IMR-90 (cell line): ENCODE data around the gene BLTP1. TPM values are rescaled to one million over a fixed set of nuclear protein-coding genes. Genes with fewer than 3 reads are reported as not detected.

Experiments
- ATAC-seq: fragments of 200-7000 bp; cut with Tn5 transposase; 2 replicates; pipeline ENCODE4 v1.9.1; 2020; ENCODE audit warnings: low read depth, mild to moderate bottlenecking, moderate library complexity
- BruUV-seq: library from RNA; stranded (reverse); fragments of 400-500 nt; replicated peaks from 2 replicates; lab custom pipeline; 2021; lab: Mats Ljungman, UMichigan
- CTCF ChIA-PET: fragments of 300-600 bp; formaldehyde crosslinking; extraction: SDS; loops from one replicate; lab custom pipeline; 2021; ENCODE audit warnings: antibody characterized with exemption; lab: Yijun Ruan, JAX
- POLR2A ChIA-PET: fragments of 300-600 bp; sonication (Branson Sonifier 250); formaldehyde crosslinking; loops from one replicate; lab custom pipeline; 2022; ENCODE audit warnings: antibody characterized with exemption; ENCODE audit not compliant: unreplicated experiment; lab: Charles Lee
- DNase-seq: peaks from one replicate; pipeline ENCODE4 v3.0.0; 2013
- H2AFZ ChIP-seq: replicated peaks from 2 replicates; pipeline ENCODE3; 2013; ENCODE audit warnings: low read length, mild to moderate bottlenecking; ENCODE audit not compliant: poor library complexity
- H2AK5ac ChIP-seq: 2 replicates; pipeline ENCODE4 v1.6.1; 2013; ENCODE audit warnings: low read depth, low read length, inconsistent platforms
- H2AK9ac ChIP-seq: replicated peaks from 2 replicates; pipeline ENCODE3; 2013; ENCODE audit warnings: mild to moderate bottlenecking, low read depth, low read length, moderate library complexity; ENCODE audit not compliant: poor library complexity
- H2BK120ac ChIP-seq: 2 replicates; pipeline ENCODE4 v1.6.1; 2013; ENCODE audit warnings: low read depth, low read length, inconsistent platforms
- H2BK15ac ChIP-seq: 3 replicates; pipeline ENCODE4 v1.6.1; 2013; ENCODE audit warnings: low read depth, low read length, inconsistent platforms
- H2BK20ac ChIP-seq: 2 replicates; pipeline ENCODE4 v1.6.1; 2013; ENCODE audit warnings: low read depth, mild to moderate bottlenecking, inconsistent platforms, low read length, moderate library complexity
- H2BK5ac ChIP-seq: 2 replicates; pipeline ENCODE4 v1.6.1; 2013; ENCODE audit warnings: mild to moderate bottlenecking, low read depth, low read length, inconsistent platforms; ENCODE audit not compliant: poor library complexity, severe bottlenecking
- H3K14ac ChIP-seq: replicated peaks from 2 replicates; pipeline ENCODE4 v1.6.1; 2013; ENCODE audit warnings: low read depth, low read length, inconsistent platforms
- H3K18ac ChIP-seq: 2 replicates; pipeline ENCODE4 v1.6.1; 2013; ENCODE audit warnings: low read depth, low read length, control low read depth
- H3K23ac ChIP-seq: 2 replicates; pipeline ENCODE4 v1.6.1; 2013; ENCODE audit warnings: low read depth, low read length, inconsistent platforms
- H3K27ac ChIP-seq: 2 replicates; pipeline ENCODE4 v1.5.1; 2013; ENCODE audit warnings: mild to moderate bottlenecking, control low read depth, low read length; ENCODE audit not compliant: insufficient read depth
- H3K27me3 ChIP-seq: 2 replicates; pipeline ENCODE4 v1.6.1; 2013; ENCODE audit warnings: low read length; ENCODE audit not compliant: control insufficient read depth, insufficient read depth
- H3K36me3 ChIP-seq: 2 replicates; pipeline ENCODE4 v1.6.1; 2013; ENCODE audit warnings: low read length, mixed read lengths; ENCODE audit not compliant: control insufficient read depth, insufficient read depth
- H3K4ac ChIP-seq: 2 replicates; pipeline ENCODE4 v1.6.1; 2013; ENCODE audit warnings: low read depth, low read length, inconsistent platforms
- H3K4me1 ChIP-seq: 2 replicates; pipeline ENCODE4 v1.6.1; 2013; ENCODE audit warnings: low read length, mixed read lengths; ENCODE audit not compliant: control insufficient read depth, insufficient read depth
- H3K4me2 ChIP-seq: 2 replicates; pipeline ENCODE4 v1.6.1; 2013; ENCODE audit warnings: low read depth, mild to moderate bottlenecking, control low read depth, low read length, moderate library complexity
- H3K4me3 ChIP-seq: 2 replicates; pipeline ENCODE4 v1.5.1; 2013; ENCODE audit warnings: low read depth, mild to moderate bottlenecking, control low read depth, low read length, moderate library complexity; ENCODE audit not compliant: insufficient read depth
- H3K56ac ChIP-seq: 2 replicates; pipeline ENCODE4 v1.6.1; 2013; ENCODE audit warnings: low read length, inconsistent platforms; ENCODE audit not compliant: insufficient read depth; ENCODE audit errors: extremely low read depth
- H3K79me1 ChIP-seq, 2 experiments: 2 replicates each; pipeline ENCODE4 v1.6.1; 2013; ENCODE audit warnings: low read length in 2 of 2, inconsistent platforms in 1 of 2, low read depth in 1 of 2
- H3K9ac ChIP-seq: 2 replicates; pipeline ENCODE4 v1.6.1; 2013; ENCODE audit warnings: low read depth, low read length, control low read depth
- H3K9me1 ChIP-seq: 2 replicates; pipeline ENCODE4 v1.6.1; 2013; ENCODE audit warnings: low read length, inconsistent platforms; ENCODE audit not compliant: insufficient read depth
- H3K9me3 ChIP-seq: 2 replicates; pipeline ENCODE4 v1.6.1; 2013; ENCODE audit warnings: low read length; ENCODE audit not compliant: control insufficient read depth, insufficient read depth
- H4K20me1 ChIP-seq: 2 replicates; pipeline ENCODE4 v1.6.1; 2013; ENCODE audit warnings: low read length, inconsistent platforms; ENCODE audit not compliant: insufficient read depth
- H4K5ac ChIP-seq: 2 replicates; pipeline ENCODE4 v1.6.1; 2013; ENCODE audit warnings: mild to moderate bottlenecking, low read depth, low read length, control low read depth
- H4K8ac ChIP-seq, 2 experiments: 2 replicates each; pipeline ENCODE4 v1.6.1; 2013; ENCODE audit warnings: low read depth in 2 of 2, low read length in 2 of 2, control low read depth in 1 of 2, inconsistent platforms in 1 of 2
- H4K91ac ChIP-seq: 2 replicates; pipeline ENCODE4 v1.6.1; 2013; ENCODE audit warnings: low read depth, low read length, inconsistent platforms; ENCODE audit not compliant: insufficient read depth
- BHLHE40 ChIP-seq: fragments of 150-350 bp; IDR thresholded peaks from 2 replicates; pipeline ENCODE4 v1.6.1; 2016; ENCODE audit warnings: mild to moderate bottlenecking, low read depth, low read length
- CEBPB ChIP-seq: IDR thresholded peaks from 2 replicates; pipeline ENCODE4 v1.6.1; 2012; ENCODE audit warnings: low read depth, low read length, improper control_type of control experiment
- CHD1 ChIP-seq: IDR thresholded peaks from 2 replicates; pipeline ENCODE4 v1.6.1; 2012; ENCODE audit warnings: low read depth, low read length, improper control_type of control experiment
- CTCF ChIP-seq: conservative IDR thresholded peaks from 2 replicates; pipeline ENCODE4 v1.5.1; 2012; ENCODE audit warnings: mild to moderate bottlenecking, low read depth, low read length, improper control_type of control experiment
- ELK1 ChIP-seq: fragments of 150-350 bp; IDR thresholded peaks from 2 replicates; pipeline ENCODE4 v1.6.1; 2016; ENCODE audit warnings: low read depth, mild to moderate bottlenecking, low read length, moderate library complexity, borderline replicate concordance
- FOS ChIP-seq: fragments of 150-350 bp; IDR thresholded peaks from 2 replicates; pipeline ENCODE4 v1.6.1; 2016; ENCODE audit warnings: low read depth, low read length
- MAFK ChIP-seq: IDR thresholded peaks from 2 replicates; pipeline ENCODE4 v1.6.1; 2012; ENCODE audit warnings: low read depth, low read length, improper control_type of control experiment
- MAZ ChIP-seq: IDR thresholded peaks from 2 replicates; pipeline ENCODE4 v1.6.1; 2012; ENCODE audit warnings: low read depth, mild to moderate bottlenecking, low read length, improper control_type of control experiment, moderate library complexity, borderline replicate concordance
- MXI1 ChIP-seq: IDR thresholded peaks from 2 replicates; pipeline ENCODE4 v1.6.1; 2012; ENCODE audit warnings: low read depth, mild to moderate bottlenecking, low read length, moderate library complexity, borderline replicate concordance
- POLR2A ChIP-seq: IDR thresholded peaks from 2 replicates; pipeline ENCODE4 v1.6.1; 2012; ENCODE audit warnings: mild to moderate bottlenecking, low read depth, low read length
- RAD21 ChIP-seq: IDR thresholded peaks from 2 replicates; pipeline ENCODE4 v1.6.1; 2012; ENCODE audit warnings: low read length, improper control_type of control experiment
- RCOR1 ChIP-seq: IDR thresholded peaks from 2 replicates; pipeline ENCODE4 v1.6.1; 2012; ENCODE audit warnings: mild to moderate bottlenecking, low read length, improper control_type of control experiment; ENCODE audit not compliant: insufficient replicate concordance
- RFX5 ChIP-seq: IDR thresholded peaks from 2 replicates; pipeline ENCODE4 v1.8.0; 2012; ENCODE audit warnings: low read depth, mild to moderate bottlenecking, low read length, moderate library complexity
- SMC3 ChIP-seq: fragments of 150-350 bp; IDR thresholded peaks from 2 replicates; pipeline ENCODE4 v1.6.1; 2016; ENCODE audit warnings: low read depth, mild to moderate bottlenecking, antibody characterized with exemption, low read length, moderate library complexity
- USF2 ChIP-seq: fragments of 150-350 bp; IDR thresholded peaks from 2 replicates; pipeline ENCODE4 v1.6.1; 2017; ENCODE audit warnings: mild to moderate bottlenecking, antibody characterized with exemption, low read length, low read depth
- dilution Hi-C: fragments of 300-500 bp; cut with HindIII; formaldehyde crosslinking; loops from one replicate; pipeline ENCODE4 v1.14.3; 2018; ENCODE audit warnings: low sequenced_read_pairs; ENCODE audit not compliant: unreplicated experiment
- in situ Hi-C: fragments of 300-500 bp; cut with MboI; formaldehyde crosslinking; loops from 3 replicates; pipeline ENCODE4 v1.14.3; 2019; ENCODE audit warnings: low sequenced_read_pairs, inconsistent platforms, mixed read lengths
- intact Hi-C: fragments of 100-400 bp; cut with micrococcal nuclease; formaldehyde crosslinking; loops from 2 replicates; pipeline ENCODE4 v1.10.0; 2022
- polyA plus RNA-seq, 3 experiments: library from polyadenylated mRNA; depleted of rRNA; stranded (reverse); fragments of >200 nt; gene quantifications; 2 replicates each; pipeline ENCODE4 v1.2.3, GENCODE V29; 2012; ENCODE audit warnings: low replicate concordance in 1 of 3
- total RNA-seq: library from RNA; depleted of rRNA; stranded (reverse); fragments of >200 nt; gene quantifications from 2 replicates; pipeline ENCODE4 v1.2.3, GENCODE V29; 2012

The BLTP1 gene
- total and polyA plus RNA-seq, 2 of the 4 experiments (the other 2 are of a cell fraction), result 18.9 to 92.7 TPM

GRCh38 chr4:122171323-122171722 is 19.2 kb downstream of the BLTP1 start:
- H2AK9ac ChIP-seq, result no peak overlapping the region
- in situ Hi-C loops, result no loop called here

More at GRCh38 chr4:122171323-122171722, 19.2 kb downstream of the BLTP1 start:
- POLR2A ChIA-PET, result interaction anchor here (0.5 kb wide), 1 partner anchor 258 kb away, joined by 3 read pairs; no protein-coding TSS in a partner anchor
- ATAC-seq (no peak), DNase-seq (no peak)
- H3K56ac ChIP-seq, result no peak overlapping the region
- H3K9ac ChIP-seq, result no peak overlapping the region
- H3K9me3 ChIP-seq, result no peaks in the 10 kb centered on the region
- no peak overlapping the region for H4K8ac ChIP-seq
- H4K20me1 ChIP-seq, result peaks cover 7% of the 10 kb centered on the region; the same call in 1 of the 2 replicates
- dilution Hi-C loops, result no loop called here
- intact Hi-C loops, result loop anchor here (5.0 kb wide), 1 partner anchor 219 kb away; the partner anchor contains the start of gene TRPC3
- H2AK5ac ChIP-seq, result no peak overlapping the region
- BruUV-seq, result no TSS peak
- H2BK20ac ChIP-seq, result no peak overlapping the region
- peaks cover 0 to 24% of the 10 kb centered on the region in 2 experiments; a peak in 3 of 4 replicates for H3K79me1 ChIP-seq
- TF ChIP-seq SMC3 (no peak), CTCF (no peak), CEBPB (no peak), FOS (no peak), RAD21 (no peak), BHLHE40 (no peak), MAFK (no peak), CHD1 (no peak), RFX5 (no peak), ELK1 (no peak), POLR2A (no peak), RCOR1 (no peak), USF2 (no peak), MXI1 (no peak), MAZ (no peak)
- no peak overlapping the region for H2AFZ ChIP-seq
- 0 out of 2 replicates have a peak, but pooled peaks cover 1% of the 10 kb centered on the region for H3K36me3 ChIP-seq
- no peak overlapping the region for H3K23ac ChIP-seq
- H3K9me1 ChIP-seq, result peaks cover 4% of the 10 kb centered on the region; the same call in 1 of the 2 replicates
- H2BK15ac ChIP-seq, result no peak overlapping the region
- no peak overlapping the region for H3K27ac ChIP-seq
- peaks cover 4% of the 10 kb centered on the region; the same call in 1 of the 2 replicates for H3K4me1 ChIP-seq
- no peak overlapping the region for H4K91ac ChIP-seq
- no peak overlapping the region for H3K4ac ChIP-seq
- H3K27me3 ChIP-seq, result no peaks in the 10 kb centered on the region
- H2BK120ac ChIP-seq, result no peak overlapping the region
- H3K4me2 ChIP-seq, result no peak overlapping the region
- CTCF ChIA-PET, result no interaction called here
- H3K18ac ChIP-seq, result no peak overlapping the region
- H4K5ac ChIP-seq, result no peak overlapping the region
- no peak overlapping the region for H3K4me3 ChIP-seq
- no peak overlapping the region for H2BK5ac ChIP-seq
- H3K14ac ChIP-seq, result no peak overlapping the region
